D721Med (cell line): Measurements from ENCODE around the gene RPS19BP1.

Source experiments
- DNase-seq: peaks from one replicate; pipeline ENCODE4 v3.0.0; 2011; ENCODE audit warnings: low spot score; ENCODE audit not compliant: insufficient read length
- FAIRE-seq: peaks from 2 replicates; lab custom pipeline; 2011; peaks lifted over from hg19 to GRCh38; lab: Jason Lieb, UNC
- TF ChIP-seq, protein P1 (sequence below): IDR thresholded peaks from 2 replicates; pipeline ENCODE4 v1.5.1; 2012; ENCODE audit warnings: mild to moderate bottlenecking, control low read depth; ENCODE audit not compliant: insufficient read depth; ENCODE audit errors: missing control alignments

Gene RPS19BP1

DNA sequence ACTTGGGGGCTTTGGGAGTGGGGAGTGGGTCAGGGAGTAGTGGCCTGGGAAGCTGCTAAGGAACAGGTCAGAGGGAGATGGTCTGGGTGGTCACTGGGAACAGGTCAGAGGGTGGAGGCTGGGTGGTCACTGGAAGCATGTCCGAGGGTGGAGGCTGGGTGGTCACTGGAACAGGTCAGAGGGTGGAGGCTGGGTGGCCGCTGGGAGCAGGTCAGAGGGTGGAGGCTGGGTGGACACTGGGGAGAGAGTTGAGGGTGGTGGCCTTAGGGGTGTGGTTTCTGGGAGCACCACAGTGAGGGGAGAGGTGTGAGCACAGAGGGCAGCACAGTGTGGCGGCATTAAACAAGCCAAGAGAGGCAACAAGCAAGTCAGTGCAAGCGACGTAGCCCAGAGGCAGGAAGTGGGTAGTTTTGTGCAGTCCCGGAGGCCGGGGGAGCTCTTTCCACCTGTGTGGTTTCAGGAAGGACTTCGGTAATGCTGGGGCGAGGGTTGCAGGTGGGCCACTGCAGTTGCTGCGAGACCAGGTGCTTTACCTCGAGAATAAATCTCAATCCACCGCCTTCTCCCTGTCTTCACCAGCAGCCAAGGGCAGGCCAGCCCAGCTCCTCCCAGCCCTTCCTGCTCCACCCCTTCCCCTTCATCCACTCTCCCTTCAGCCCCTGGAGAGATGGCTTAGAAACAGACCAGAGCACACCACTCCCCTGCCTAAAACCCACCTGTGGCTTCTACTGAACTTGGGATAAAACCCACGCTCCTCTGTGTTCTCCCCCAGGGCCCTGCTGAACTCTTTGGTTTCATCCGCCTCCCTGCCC is 34.8 kb upstream of the RPS19BP1 start:
- TF ChIP-seq, protein P1, sequence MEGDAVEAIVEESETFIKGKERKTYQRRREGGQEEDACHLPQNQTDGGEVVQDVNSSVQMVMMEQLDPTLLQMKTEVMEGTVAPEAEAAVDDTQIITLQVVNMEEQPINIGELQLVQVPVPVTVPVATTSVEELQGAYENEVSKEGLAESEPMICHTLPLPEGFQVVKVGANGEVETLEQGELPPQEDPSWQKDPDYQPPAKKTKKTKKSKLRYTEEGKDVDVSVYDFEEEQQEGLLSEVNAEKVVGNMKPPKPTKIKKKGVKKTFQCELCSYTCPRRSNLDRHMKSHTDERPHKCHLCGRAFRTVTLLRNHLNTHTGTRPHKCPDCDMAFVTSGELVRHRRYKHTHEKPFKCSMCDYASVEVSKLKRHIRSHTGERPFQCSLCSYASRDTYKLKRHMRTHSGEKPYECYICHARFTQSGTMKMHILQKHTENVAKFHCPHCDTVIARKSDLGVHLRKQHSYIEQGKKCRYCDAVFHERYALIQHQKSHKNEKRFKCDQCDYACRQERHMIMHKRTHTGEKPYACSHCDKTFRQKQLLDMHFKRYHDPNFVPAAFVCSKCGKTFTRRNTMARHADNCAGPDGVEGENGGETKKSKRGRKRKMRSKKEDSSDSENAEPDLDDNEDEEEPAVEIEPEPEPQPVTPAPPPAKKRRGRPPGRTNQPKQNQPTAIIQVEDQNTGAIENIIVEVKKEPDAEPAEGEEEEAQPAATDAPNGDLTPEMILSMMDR, result no peak
- no peak for FAIRE-seq
- no peak for DNase-seq

DNA sequence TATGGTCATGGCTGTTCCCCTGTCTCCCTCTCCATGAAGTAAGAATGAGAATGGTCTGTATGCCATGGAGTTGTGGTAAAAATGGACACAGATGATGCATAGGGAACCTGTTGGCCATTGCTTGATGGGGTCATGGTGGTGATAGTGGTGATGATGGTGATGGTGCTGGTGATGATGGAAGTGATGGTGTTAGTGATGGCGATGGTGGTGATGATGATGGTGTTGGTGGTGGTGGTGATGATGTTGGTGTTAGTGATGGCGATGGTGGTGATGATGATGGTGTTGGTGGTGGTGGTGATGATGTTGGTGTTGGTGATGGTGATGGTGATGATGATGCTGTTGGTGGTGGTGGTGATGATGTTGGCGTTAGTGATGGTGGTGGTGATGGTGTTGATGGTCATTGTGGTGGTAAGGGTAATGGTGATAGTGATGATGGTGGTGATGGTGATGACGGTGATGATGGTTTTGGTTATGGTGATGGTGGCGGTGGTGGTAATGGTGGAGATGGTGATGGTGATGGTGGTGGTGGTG is 32.9 kb upstream of the RPS19BP1 start:
- FAIRE-seq (no peak), DNase-seq (no peak)
- TF ChIP-seq, protein P1, result no peak

DNA sequence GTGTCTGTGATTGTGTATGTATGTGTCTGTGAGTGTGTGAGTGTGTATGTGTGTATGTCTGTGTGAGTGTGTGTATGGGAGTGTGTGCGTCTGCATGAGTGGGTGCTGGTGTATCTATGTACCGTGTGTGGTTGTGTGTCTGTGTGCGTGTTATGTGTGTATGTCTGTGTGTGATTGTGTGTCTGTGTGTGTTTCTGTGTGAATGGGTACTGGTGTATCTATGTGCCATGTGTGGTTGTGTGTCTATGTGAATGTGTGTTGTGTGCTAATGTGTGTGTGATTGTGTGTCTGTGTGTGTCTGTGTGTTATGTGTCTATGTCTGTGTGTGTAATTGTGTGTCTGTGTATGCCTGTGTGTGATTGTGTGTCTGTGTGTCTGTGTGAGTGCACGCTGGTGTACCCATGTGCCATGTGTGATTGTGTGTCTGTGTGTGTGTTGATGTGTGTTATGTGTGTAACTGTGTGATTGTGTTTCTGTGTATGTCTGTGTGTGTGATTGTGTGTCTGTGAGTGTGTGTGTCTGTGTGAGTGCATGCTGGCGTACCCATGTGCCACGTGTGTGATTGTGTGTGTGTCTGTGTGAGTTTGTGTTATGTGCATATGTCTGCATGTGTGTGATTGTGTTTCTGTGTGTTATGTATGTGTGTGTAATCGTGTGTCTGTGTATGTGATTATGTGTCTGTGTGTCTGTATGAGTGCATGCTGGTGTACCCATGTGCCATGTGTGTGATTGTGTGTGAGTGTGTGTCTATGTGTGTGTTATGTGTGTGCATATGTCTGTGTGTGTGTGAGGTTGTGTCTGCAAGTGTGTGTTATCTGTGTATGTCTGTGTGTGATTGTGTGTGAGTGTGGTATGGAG is 31.3 kb upstream of the RPS19BP1 start:
- FAIRE-seq (no peak), DNase-seq (no peak)
- TF ChIP-seq, protein P1, result no peak

DNA sequence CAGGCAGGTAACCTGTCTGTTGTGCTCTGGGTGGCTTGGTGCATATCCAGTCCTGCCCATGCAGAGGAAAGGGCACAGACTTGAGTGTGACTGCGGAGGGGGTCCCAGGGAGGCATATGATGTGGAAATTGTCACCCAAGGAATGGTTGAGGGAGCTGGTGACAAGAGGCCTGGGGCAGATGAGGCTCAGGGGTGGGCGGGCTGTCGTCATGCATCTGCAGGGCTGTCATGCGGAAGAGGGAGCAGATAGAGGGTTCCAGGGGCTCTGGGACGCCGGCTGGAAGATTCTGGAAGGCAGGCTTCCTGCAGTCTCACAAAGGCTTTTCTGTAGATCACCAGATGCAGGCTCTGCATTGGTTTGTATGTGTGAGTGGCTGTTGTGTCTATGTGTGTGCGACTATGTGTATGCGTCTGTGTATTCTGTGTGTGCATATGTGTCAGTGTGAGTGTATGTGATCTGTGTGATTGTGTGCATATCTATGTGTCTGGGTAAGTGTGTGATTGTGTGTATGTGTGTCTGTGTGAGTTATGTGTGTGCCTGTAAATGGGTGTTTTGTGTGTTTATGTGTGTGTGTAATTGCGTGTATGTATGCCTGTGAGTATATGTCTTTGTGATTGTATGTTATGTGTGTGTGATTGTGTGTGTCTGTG is 30.4 kb upstream of the RPS19BP1 start:
- DNase-seq (no peak), FAIRE-seq (no peak)
- TF ChIP-seq, protein P1, result no peak

DNA sequence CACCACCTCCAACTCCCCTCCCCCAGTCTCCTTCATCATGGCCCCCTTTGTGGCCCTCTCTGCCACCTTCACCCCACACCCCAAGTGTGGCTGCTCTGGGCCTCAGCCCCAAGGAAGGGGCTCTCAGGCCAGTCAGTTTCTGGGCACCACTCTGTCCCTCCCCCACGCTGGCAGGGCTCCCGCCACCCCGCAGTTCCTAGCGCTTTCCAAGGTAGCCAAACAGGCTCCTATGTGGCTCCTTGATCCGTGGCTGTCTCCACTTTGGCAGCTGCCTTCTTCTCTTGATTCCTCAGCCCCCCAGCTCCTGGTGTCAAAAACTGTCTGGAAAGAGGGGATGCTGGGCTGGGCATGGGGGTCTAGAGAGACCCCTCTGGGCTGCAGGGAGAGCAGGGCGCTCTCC is 27.6 kb upstream of the RPS19BP1 start:
- no peak for DNase-seq
- no peak for FAIRE-seq
- TF ChIP-seq, protein P1, result no peak

DNA sequence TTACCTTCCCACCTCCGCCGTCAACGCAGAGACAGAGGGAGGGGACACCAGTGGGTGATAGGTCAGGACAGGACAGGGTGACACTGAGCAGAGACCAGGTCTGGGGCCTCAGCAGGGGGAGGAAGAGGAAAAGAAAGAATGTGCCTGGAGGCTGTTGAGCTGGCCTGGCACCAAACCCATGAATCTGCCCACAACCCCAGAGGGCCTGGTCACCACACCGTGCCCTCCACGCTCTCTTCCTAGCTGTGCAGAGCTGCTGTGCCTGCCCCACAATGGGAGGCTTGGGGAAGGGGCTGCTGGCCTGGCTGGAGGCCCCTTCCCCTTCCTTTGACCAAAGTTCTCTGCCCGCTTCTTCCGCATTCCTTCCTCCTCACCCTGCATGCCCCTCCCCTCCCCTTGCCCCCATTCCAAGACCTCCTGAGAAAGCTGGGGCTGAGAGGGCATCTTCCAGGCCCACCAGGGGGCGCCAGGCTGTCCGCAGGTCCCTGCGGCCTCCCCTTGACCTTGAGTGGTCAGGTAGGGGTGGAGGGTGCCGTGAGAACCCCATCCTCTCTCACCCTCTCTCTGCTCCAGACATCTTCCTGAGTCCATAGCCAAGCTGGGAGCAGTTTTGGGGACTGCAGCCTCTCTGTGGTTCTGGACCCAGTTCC is 27.0 kb upstream of the RPS19BP1 start:
- TF ChIP-seq, protein P1, result peak; percentile 29
- FAIRE-seq, result no peak
- no peak for DNase-seq
